ENCODE data around the gene LRP3.

- no peak for TF ChIP-seq CTCF (conservative IDR thresholded peaks at IDR 0.05; ENCODE audit: low read depth, low read length)
- no peak for TF ChIP-seq EZH2 (IDR thresholded peaks at IDR 0.05; ENCODE audit: borderline replicate concordance, low read depth, low read length, poor library complexity, severe bottlenecking)
These were observed 12.3 kb downstream of the LRP3 start for GRCh38 chr19:33206261-33207039.

All from A673 (cell line).